HG03064 (cell line): ENCODE measurements around the gene AKR1E2.
"Not testable (repeated sequence)": the region's sequence is repeated elsewhere in the genome, so short reads cannot be mapped to it uniquely, and the experiment has no call there.

Experiments
- ATAC-seq: cut with Tn5 transposase; IDR thresholded peaks from one replicate; pipeline ENCODE4 v1.9.1; 2021; ENCODE audit warnings: low read depth; ENCODE audit not compliant: unreplicated experiment

The AKR1E2 gene

DNA sequence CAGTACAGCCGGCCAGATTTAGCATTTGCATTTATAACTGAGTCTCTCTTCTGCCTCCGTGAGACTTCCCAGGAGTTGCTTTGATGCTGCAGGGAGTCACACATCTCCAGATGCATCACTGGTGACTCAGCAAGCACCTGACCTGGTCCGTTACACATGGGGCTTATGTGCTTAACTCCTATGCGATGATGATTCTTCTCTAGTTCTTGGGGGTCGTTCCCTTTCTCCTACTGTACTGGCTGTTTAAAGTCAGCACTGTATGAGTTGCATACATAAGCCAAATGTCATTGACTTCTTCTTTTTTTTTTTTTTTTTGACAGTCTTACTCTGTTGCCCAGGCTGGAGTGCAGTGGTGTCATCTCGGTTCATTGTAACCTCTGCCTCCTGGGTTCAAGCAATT, 13.0 kb upstream of the AKR1E2 start:
- ATAC-seq, result no peak

DNA sequence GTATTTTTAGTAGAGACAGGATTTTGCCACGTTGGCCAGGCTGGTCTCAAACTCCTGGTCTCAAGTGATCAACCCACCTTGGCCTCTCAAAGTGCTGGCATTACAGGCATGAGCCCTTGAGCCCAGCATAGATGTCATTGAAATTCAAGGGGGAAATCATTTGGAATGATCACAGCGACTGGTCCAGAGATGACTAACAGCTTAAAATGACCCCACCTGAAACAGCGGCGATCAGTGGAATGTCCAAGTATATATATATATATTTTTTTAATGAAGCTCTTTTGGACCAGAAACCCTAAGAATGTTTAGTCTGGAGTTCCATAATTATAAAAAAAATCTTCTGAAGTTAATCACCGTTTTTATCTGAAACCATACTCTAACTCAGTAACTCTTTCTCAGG, 12.5 kb upstream of the AKR1E2 start:
- ATAC-seq, result no peak

DNA sequence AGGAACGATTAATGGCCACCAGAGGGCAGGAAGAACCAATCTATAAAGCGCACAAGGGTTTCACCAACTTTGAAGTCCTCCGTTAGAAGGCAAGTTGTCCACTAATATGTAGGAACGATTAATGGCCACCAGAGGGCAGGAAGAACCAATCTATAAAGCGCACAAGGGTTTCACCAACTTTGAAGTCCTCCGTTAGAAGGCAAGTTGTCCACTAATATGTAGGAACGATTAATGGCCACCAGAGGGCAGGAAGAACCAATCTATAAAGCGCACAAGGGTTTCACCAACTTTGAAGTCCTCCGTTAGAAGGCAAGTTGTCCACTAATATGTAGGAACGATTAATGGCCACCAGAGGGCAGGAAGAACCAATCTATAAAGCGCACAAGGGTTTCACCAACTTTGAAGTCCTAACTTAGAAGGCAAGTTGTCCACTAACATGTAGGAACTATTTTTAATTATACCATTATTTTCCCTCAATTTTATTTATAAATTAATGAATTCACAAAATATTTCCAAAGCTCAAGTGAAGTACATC, 10.3 kb upstream of the AKR1E2 start:
- not testable (repeated sequence) for ATAC-seq

DNA sequence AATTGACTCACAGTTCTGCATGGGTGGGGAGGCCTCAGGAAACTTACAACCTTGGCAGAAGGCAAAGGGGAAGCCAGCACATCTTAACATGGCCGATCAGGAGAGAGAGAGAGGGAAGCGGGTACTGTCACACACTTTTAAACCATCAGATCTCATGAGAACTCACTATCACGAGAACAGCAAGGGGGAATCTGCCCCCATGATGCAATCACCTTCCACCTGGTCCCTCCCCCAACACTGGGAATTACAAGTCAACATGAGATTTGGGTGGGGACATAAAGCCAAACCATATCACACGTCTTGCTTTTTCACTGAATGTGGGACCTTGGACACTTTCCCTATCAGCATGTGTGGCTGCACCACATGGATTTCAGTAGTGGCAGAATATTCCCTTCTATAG, 9.0 kb upstream of the AKR1E2 start:
- ATAC-seq, result no peak

DNA sequence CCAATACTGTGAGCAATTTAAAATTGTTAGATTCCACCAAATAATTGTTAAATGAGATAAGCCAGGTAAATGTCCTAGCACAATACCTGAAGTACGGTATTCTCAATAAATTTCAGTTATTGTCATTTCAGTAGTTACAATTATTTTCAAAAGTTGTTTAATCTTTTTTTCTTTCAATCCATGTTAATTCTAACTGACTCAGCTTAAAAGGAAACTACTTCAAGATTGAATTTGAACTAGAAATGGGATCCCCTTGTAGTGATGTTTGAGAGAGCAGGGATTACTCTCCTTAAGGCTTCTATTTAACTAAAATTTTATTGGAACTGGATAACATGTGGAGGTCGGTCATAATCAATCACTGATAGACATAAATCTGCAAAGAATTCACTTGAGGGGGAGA, 6.9 kb upstream of the AKR1E2 start:
- ATAC-seq, result no peak

DNA sequence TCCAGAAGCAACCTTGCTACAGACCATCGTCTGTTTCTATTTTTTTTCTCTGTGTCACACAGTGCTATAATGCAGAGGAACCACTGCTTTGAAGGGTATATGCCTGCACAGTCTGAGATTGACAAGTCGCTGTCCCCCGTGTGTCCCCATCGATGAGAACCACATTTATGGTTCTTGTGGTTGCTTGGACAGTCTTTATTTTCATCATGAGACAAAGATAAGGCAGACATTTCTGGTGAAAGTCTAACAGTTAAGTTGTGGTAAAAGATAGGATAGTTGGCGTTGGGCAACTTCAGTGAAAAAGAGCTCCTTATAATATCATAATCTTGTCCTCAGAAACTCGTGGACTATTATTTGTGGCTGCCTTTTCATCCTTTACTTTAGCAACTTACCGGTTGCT, 6.3 kb upstream of the AKR1E2 start:
- ATAC-seq, result no peak

DNA sequence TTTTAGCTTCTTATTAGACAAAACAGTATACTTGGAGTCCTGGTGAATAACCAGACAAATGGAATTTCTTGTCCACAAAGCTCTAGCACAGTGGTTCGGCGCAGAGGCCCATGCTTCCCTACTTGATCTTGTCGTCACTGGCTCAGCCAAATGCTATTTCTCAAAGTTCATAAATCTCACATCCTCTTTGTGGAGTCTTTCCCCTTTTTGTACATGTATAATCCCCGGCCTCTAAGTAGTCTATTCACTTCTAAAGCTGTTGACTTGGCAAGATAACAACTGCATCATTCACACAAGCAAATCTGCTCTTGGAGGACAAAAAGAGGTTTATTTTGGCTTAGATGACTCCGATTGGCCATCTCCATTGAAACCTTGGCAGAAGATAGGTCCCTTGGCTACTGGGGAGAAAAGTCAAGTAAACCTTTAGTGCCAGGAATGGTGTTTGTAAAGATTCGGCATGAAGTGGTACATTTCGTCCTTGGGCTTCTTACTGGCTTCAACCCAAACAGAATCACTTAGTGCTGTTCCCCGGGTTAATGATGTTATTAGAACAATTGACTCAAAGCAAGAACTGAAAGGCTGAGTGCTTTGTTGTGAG, 5.1 kb upstream of the AKR1E2 start:
- no peak for ATAC-seq

DNA sequence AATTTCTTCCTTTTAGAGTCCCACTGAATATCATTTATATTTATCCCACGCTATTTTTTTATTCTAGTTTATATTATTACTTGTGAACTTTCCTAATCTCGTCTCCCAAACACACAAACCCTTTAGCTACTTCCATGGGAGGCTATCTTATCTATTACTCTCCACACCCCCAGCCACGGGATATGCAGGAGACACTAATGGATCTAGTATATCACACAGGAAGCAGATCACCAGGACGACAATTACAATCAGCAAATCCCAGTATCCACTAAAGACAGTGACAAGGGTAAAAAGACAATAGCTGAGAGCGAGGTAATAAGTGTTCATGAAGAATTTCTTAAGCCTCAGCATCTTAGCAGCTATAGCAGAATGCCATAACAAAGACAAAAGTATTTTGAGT, 3.8 kb upstream of the AKR1E2 start:
- ATAC-seq, result no peak

DNA sequence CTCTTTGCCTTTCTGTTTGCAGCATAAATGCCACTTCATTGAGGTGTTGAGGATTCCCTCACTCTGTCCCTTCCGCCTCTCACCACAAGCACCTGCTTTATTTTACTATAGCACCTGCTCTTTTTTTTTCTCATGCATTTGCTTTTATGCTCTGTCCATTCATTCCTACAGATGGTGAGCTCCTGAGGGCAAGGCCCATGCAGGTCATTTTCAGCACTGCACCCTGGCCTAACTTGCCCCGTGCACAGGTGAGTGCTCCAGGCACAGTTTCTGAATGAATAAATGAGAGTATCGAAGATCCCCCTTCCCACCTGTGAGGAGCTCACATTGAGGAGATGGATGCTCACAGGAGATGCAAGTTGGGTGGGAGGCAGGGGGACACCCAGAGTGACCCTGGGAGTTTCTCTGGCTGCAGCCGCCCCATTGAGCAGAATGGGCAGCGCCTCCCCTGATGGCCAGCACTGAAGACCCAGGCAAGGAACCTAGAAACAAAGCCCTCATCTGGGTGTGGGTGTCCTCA, 1.2 kb upstream of the AKR1E2 start:
- ATAC-seq, result no peak

DNA sequence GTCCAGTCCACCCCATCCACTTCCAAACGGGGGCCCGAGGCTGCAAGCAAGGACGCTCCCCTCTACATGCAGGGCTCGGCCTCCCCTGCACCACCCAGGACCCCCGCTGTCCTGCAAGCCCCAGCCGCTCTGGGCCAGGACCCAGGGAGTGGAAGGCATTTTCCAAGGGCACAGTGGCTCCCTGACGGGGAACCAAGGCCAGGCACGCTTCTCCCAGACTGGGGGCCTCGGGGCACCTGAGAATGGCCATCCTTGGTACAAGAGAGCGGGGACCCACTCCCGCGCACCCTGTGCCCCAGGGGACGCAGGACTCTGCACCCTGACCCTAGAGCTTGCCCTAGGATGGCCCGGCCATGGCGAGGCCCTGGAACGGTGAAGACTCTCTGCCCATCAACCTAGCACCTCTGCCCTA, 545 bp upstream of the AKR1E2 start:
- no peak for ATAC-seq

DNA sequence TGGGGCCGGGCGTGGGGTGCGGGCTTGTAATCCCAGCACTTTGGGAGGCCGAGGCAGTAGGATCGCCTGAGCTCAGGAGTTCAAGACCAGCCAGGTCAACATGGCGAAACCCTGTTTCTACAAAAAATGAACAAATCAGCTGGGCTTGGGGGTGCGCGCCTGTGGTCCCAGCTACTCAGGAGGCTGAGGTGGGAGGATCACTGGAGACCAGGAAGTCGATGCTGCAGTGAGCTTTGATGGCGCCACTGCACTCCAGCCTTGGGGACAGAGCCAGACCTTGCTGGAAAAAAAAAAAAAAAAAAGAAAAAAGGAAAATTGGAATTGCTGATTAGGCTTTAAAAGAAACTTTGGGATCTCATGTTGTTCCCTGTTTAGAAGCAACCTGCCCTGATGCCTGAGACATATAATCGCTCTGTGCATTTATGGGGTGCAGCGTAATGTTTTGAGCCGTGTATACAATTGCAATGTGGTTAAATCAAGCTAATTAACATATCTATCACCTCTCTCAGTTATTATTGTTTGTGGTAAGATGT, 851 bp downstream of the AKR1E2 start:
- no peak for ATAC-seq

DNA sequence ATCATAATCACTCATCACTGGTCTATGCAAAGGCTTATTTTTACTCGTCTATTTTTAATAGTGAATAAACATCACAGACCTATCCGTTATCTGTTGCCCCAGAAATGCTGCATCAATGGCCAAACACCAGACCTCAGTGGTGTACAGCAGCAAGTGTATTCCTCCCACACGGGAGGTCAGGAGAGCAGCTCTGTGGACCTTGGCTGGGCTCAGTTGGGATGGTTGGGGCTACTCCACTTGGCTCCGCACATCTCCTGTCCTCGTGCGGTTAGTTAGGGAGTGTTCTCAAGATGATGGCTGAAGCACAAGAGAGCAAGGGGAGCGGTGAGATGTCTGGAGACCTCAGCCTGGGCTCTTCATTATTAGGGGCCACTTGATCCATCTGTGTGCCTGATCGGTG, 2.0 kb downstream of the AKR1E2 start:
- ATAC-seq, result no peak

DNA sequence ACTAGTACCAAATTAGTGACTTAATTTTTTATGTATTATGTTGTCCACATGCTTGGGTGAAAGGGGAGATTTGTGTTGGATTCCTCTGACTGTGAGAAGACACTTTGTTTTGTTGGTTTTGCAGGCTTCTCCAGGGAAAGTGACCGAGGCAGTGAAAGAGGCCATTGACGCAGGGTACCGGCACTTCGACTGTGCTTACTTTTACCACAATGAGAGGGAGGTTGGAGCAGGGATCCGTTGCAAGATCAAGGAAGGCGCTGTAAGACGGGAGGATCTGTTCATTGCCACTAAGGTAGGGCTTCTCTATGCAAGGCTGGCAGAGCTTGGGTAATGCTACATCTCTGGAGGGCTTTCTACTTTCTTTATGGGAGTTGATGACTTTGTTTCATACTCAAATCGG, 4.5 kb downstream of the AKR1E2 start:
- ATAC-seq, result no peak

DNA sequence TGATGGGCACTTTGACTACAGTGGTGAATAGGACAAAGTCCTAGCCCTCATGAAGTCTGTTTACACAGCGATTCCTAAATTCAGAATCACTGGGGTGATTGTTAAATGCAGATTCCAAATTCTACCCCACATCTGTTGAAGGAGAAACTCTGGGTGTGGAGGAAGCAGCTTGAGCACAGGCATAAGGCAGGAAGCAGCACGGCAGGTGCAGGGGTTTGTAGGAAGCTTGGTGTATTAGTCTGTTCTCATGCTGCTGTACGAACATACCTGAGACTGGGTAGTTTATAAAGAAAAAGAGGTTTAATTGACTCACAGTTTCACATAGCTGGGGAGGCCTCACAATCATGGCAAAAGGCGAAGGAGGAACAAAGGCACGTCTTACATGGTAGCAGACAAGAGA, 5.1 kb downstream of the AKR1E2 start:
- no peak for ATAC-seq

DNA sequence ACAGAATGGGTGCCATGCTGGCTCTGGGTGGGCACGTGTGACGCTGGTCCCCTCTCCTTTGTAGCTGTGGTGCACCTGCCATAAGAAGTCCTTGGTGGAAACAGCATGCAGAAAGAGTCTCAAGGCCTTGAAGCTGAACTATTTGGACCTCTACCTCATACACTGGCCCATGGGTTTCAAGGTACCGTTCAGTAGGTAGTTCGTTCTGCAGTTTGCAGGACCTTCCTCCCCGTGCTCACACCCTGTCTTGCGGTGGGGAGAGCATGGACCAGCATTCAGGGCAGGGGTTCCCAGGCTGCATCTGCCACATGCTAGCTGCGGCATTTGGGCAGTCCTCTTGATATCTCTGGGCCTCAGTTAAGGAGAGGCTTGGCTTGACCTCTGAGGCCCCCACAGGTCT, 7.3 kb downstream of the AKR1E2 start:
- no peak for ATAC-seq

DNA sequence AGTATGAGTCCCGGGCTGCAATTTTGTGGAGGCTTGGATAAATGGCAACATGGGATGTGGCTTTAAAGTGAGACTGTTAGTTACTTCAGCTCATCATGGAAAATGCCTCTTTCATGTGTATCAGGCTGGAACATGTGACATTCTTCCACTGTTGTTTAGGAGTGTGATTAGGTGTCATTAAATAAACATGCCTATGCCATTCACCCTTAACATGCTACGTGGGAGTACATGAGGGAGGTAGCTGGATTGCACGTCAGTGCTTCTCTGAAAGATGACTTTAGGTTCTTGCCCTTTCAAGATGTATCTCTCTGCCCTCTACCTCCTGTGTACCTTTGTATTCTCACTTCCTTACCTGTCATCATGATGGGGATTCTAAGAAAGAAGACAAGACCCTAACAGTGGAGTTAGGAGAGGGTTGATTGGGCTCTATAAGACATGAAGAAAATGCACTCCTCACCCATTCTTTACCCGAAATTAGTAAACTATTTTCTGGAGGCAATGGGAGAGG, 8.9 kb downstream of the AKR1E2 start:
- ATAC-seq, result no peak

DNA sequence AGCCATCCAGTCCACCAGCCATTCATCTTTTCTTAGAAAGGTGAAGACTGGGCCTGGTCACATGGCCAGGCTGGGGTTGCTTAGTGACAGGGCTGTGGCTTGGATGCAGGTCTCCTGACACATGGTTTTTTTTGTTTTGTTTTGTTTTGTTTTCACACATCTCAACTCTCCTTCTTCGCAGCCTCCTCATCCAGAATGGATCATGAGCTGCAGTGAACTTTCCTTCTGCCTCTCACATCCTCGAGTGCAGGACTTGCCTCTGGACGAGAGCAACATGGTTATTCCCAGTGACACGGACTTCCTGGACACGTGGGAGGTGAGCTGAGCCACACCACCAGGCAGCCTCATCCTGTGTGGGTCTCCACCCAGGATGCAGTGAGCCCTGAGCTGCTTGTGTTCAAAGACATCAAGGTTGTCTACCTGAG, 9.5 kb downstream of the AKR1E2 start:
- no peak for ATAC-seq

DNA sequence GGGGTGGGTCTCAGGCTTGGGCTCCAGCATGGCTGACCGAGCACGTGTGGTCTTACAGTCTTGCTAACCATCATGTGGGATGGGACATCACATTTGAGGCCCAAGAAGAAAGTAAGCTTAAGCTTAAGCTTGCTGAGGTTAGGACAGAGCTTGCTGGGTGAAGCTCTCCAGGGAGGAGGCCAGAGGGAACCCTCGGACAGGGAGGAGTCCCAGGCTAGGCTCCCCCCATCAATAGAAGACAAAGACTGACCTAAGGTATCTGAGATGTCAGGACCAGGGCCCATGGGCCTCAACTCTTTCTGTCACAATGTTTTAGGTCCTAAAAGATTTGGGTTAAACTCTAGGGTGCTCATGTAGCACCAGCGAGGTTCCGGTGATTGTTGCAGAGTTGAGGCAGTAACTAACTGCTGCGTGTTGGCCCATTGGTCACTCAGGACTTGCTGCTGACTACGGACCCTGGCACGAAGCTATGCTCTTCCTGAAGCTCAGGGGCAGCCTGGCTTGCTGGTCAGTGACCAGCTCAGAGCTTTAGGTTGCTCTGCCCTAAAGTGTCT, 10.5 kb downstream of the AKR1E2 start:
- ATAC-seq, result no peak

DNA sequence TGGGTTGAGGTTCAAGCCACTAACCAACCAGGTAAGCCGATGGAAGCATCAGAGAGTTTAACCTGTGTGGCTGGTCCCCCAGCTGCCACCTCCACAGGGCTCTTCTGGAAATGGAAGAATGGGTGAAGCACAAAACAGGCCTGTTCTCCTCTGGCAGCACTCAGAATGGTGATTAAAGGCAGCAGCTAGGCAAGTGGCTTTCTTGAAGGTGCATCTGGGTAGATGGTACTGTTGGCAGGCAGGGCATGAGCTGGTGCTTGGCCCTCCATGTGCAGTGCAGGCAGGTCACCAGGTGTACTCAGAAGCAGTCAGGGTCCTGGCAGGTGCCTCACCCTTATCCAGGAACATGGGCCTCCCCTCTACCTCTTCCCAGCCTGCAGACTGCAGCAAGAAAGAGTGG, 11.5 kb downstream of the AKR1E2 start:
- ATAC-seq, result no peak

DNA sequence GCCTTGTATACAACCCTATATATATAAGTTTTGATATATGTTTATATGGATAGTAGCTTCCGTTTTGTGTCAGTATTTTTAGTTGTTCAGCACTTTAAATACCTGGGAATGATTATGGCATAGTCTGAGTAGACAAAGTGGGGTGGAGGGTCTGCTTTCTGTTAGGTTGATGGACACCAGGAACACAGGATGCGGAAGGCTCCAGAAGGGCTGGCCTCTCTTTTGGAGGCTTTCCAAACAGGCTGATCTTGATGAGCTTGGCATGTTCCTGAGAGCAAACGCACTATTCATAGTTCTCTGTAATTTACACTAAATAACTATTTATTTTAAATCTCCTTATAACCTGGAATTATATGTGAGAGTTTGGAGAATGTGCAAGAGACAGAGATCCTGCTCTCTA, 12.7 kb downstream of the AKR1E2 start:
- ATAC-seq, result no peak

DNA sequence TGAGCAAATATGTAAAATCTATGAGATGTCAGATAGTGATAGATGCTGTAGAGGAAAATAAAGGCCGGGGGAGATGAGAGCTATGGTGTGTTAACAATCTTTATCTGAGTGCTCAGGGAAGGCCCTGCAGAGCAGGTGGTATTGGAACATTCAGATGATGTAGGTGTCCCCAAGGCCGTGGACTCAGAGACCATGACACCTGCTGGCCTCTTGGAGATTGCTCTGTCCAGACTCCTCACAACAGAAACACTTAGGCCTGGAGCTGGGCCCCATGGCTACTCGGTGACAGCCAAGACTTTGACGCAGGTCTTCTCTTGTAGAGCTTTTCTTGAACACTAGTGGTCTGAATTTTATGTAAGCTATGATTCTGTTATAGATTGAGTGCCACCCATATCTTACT, 13.3 kb downstream of the AKR1E2 start:
- no peak for ATAC-seq

DNA sequence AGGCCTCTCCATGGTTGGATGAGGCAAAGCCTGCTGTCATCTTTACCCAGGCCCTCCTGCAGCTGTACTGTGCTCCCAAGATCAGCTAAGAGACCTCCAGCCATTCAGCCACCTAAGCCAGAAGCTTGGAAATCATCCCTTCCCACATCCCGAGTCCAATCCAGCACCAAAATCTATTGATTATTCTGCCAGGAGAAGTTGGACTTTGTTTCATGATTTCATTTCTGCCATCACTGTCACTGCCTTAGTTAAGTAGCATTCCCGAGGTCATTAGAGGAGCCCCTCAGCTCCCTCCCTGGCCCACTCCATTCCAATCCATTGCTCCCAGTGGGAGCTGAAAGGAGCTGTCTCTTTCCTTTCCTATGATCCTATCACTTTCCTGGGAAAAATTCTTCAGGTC, 14.1 kb downstream of the AKR1E2 start:
- ATAC-seq, result no peak
